H9 (cell line): ENCODE results near the gene ANKHD1. TPM values are rescaled to one million over a fixed set of nuclear protein-coding genes. Genes with fewer than 3 reads are reported as not detected.

ENCODE experiments used
- DNase-seq: peaks from one replicate; pipeline ENCODE4 v3.0.0-alpha.2; 2017
- H2AFZ ChIP-seq: one replicate; pipeline ENCODE4 v1.6.1; 2013; ENCODE audit warnings: mild to moderate bottlenecking, low read length, control low read depth, moderate library complexity
- H2AK5ac ChIP-seq: 2 replicates; pipeline ENCODE4 v1.6.1; 2013; ENCODE audit warnings: low read length, control low read depth, mixed read lengths; ENCODE audit not compliant: insufficient read length
- H2BK120ac ChIP-seq: one replicate; pipeline ENCODE4 v1.6.1; 2013; ENCODE audit warnings: low read depth, mild to moderate bottlenecking, low read length, control low read depth, inconsistent platforms; ENCODE audit not compliant: poor library complexity, severe bottlenecking
- H2BK12ac ChIP-seq: 2 replicates; pipeline ENCODE4 v1.6.1; 2013; ENCODE audit warnings: low read length, control low read depth, mixed read lengths, low read depth; ENCODE audit not compliant: insufficient read length
- H2BK15ac ChIP-seq: 2 replicates; pipeline ENCODE4 v1.6.1; 2013; ENCODE audit warnings: low read depth, low read length, control low read depth
- H2BK20ac ChIP-seq: one replicate; pipeline ENCODE4 v1.6.1; 2013; ENCODE audit warnings: low read depth, mild to moderate bottlenecking, low read length, control low read depth, inconsistent platforms; ENCODE audit not compliant: poor library complexity, severe bottlenecking
- H2BK5ac ChIP-seq: 2 replicates; pipeline ENCODE4 v1.6.1; 2013; ENCODE audit warnings: low read length, control low read depth, mixed read lengths; ENCODE audit not compliant: insufficient read length
- H3K14ac ChIP-seq: 2 replicates; pipeline ENCODE4 v1.6.1; 2013; ENCODE audit warnings: low read length, control low read depth; ENCODE audit not compliant: insufficient read depth
- H3K18ac ChIP-seq: 2 replicates; pipeline ENCODE4 v1.6.1; 2013; ENCODE audit warnings: low read depth, mild to moderate bottlenecking, mixed read lengths, low read length, control low read depth; ENCODE audit not compliant: insufficient read length
- H3K23ac ChIP-seq: 2 replicates; pipeline ENCODE4 v1.6.1; 2013; ENCODE audit warnings: low read length, control low read depth, mixed read lengths, low read depth; ENCODE audit not compliant: insufficient read length
- H3K23me2 ChIP-seq: 2 replicates; pipeline ENCODE4 v1.6.1; 2013; ENCODE audit warnings: low read depth, mild to moderate bottlenecking, mixed read lengths, low read length, control low read depth; ENCODE audit not compliant: insufficient read length, poor library complexity, severe bottlenecking
- H3K27ac ChIP-seq: 2 replicates; pipeline ENCODE4 v1.5.1; 2013; ENCODE audit warnings: low read length, control low read depth, mixed read lengths, low read depth; ENCODE audit not compliant: insufficient read length
- H3K27me3 ChIP-seq: 2 replicates; pipeline ENCODE4 v1.6.1; 2013; ENCODE audit warnings: low read length, control low read depth, inconsistent platforms; ENCODE audit not compliant: insufficient read depth
- H3K4ac ChIP-seq: 2 replicates; pipeline ENCODE4 v1.6.1; 2013; ENCODE audit warnings: low read depth, mild to moderate bottlenecking, control low read depth, inconsistent platforms, low read length, moderate library complexity
- H3K4me1 ChIP-seq: 2 replicates; pipeline ENCODE4 v1.6.1; 2013; ENCODE audit warnings: low read length, control low read depth, inconsistent platforms; ENCODE audit not compliant: insufficient read depth
- H3K4me2 ChIP-seq: 2 replicates; pipeline ENCODE4 v1.6.1; 2013; ENCODE audit warnings: low read length, control low read depth, mixed read lengths; ENCODE audit not compliant: insufficient read length, insufficient read depth
- H3K56ac ChIP-seq: 2 replicates; pipeline ENCODE4 v1.6.1; 2013; ENCODE audit warnings: low read depth, mild to moderate bottlenecking, mixed read lengths, low read length, control low read depth; ENCODE audit not compliant: insufficient read length
- H3K79me1 ChIP-seq: 2 replicates; pipeline ENCODE4 v1.6.1; 2013; ENCODE audit warnings: low read depth, mild to moderate bottlenecking, moderate library complexity, low read length, control low read depth, inconsistent platforms; ENCODE audit not compliant: insufficient read depth, poor library complexity, severe bottlenecking
- H3K79me2 ChIP-seq: 2 replicates; pipeline ENCODE4 v1.6.1; 2013; ENCODE audit warnings: low read length, control low read depth, inconsistent platforms; ENCODE audit not compliant: insufficient read depth
- H3K9ac ChIP-seq: 2 replicates; pipeline ENCODE4 v1.6.1; 2013; ENCODE audit warnings: low read length, control low read depth, mixed read lengths; ENCODE audit not compliant: insufficient read length; ENCODE audit errors: extremely low read depth
- H3K9me3 ChIP-seq: one replicate; pipeline ENCODE4 v1.6.1; 2013; ENCODE audit warnings: low read depth, low read length, inconsistent platforms; ENCODE audit not compliant: control insufficient read depth
- H3T11ph ChIP-seq: one replicate; pipeline ENCODE4 v1.6.1; 2013; ENCODE audit warnings: mild to moderate bottlenecking, low read length, control low read depth, inconsistent platforms
- H4K20me1 ChIP-seq: one replicate; pipeline ENCODE4 v1.6.1; 2013; ENCODE audit not compliant: control insufficient read depth, insufficient read length, insufficient read depth
- H4K5ac ChIP-seq: 2 replicates; pipeline ENCODE4 v1.6.1; 2013; ENCODE audit warnings: low read depth, mild to moderate bottlenecking, mixed read lengths, low read length, control low read depth; ENCODE audit not compliant: insufficient read length
- H4K8ac ChIP-seq: replicated peaks from 2 replicates; pipeline ENCODE4 v1.6.1; 2013; ENCODE audit warnings: low read length, control low read depth, mixed read lengths, low read depth; ENCODE audit not compliant: insufficient read length
- H4K91ac ChIP-seq: 2 replicates; pipeline ENCODE4 v1.6.1; 2013; ENCODE audit warnings: low read depth, mild to moderate bottlenecking, moderate library complexity, mixed read lengths, low read length, control low read depth; ENCODE audit not compliant: insufficient read length
- H3K27ac Mint-ChIP-seq, 3 experiments: 2 replicates in 2 of 3; 3 replicates in 1 of 3; pipeline ENCODE4 v1.8.0; 2020 to 2021; ENCODE audit warnings: mixed read lengths in 3 of 3, mild to moderate bottlenecking in 1 of 3, moderate library complexity in 1 of 3
- H3K27me3 Mint-ChIP-seq: 2 replicates; pipeline ENCODE4 v1.8.0; 2021; ENCODE audit warnings: low read depth, mild to moderate bottlenecking, moderate library complexity, mixed read lengths
- H3K36me3 Mint-ChIP-seq, 3 experiments: 2 replicates in 2 of 3; 3 replicates in 1 of 3; pipeline ENCODE4 v1.8.0; 2020 to 2021; ENCODE audit warnings: low read depth in 3 of 3, mixed read lengths in 3 of 3; ENCODE audit not compliant: insufficient read depth in 1 of 3
- H3K4me1 Mint-ChIP-seq, 2 experiments: 2 replicates each; pipeline ENCODE4 v1.8.0; 2020; ENCODE audit warnings: mixed read lengths in 2 of 2
- H3K4me3 Mint-ChIP-seq, 2 experiments: 2 replicates in 1 of 2; 3 replicates in 1 of 2; pipeline ENCODE4 v1.8.0; 2020 to 2021; ENCODE audit warnings: mild to moderate bottlenecking in 2 of 2, mixed read lengths in 2 of 2, moderate library complexity in 1 of 2
- H3K9me3 Mint-ChIP-seq, 2 experiments: 2 replicates in 1 of 2; 3 replicates in 1 of 2; pipeline ENCODE4 v1.8.0; 2020; ENCODE audit warnings: mild to moderate bottlenecking in 2 of 2, mixed read lengths in 2 of 2, moderate library complexity in 1 of 2
- WGBS: extraction: QIAGEN DNeasy Blood & Tissue Kit; methylation state at CpG from one replicate; pipeline ENCODE4 v1.1.7; 2013; ENCODE audit warnings: missing lambda C conversion rate, low lambda C conversion rate, mixed read lengths; ENCODE audit not compliant: insufficient read length; ENCODE audit errors: extremely low coverage; 5-methylcytosine and 5-hydroxymethylcytosine counted together
- total RNA-seq: library from RNA; stranded (reverse); gene quantifications from 2 replicates; pipeline ENCODE4 v1.2.1, GENCODE V29; 2021
- TF ChIP-seq, protein P1 (sequence below): fragments of 200-600 bp; sonication (generic); conservative IDR thresholded peaks from 3 replicates; pipeline ENCODE4 v1.8.0; 2021; ENCODE audit warnings: antibody characterized with exemption, mild to moderate bottlenecking

The ANKHD1 gene
- total RNA-seq, 1 experiment from 2014 or later: 105 TPM

DNA sequence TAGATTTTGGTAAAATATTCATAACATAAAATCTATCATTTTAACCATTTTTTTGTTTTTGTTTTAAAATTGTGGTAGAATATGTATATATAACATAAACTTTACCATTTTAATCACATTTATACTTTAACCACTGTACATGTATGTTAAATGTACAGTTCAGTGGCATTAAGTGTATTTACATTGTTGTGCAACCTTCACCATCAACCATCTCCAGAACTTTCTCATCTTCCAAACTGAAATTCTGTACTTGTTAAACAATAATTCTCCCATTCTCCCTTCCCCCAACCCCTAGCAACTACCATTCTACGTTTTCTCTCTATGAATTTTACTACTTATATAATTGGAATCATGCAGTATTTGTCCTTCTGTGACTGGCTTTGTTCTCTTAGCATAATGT lies 11.6 kb downstream of the ANKHD1 start:
- Histone ChIP-seq H2BK5ac (no peak overlapping the region), H2AFZ (no peak overlapping the region), H3K4me1 (no peaks in the 10 kb centered on the region), H4K5ac (no peak overlapping the region), H3K4me2 (no peak overlapping the region), H3K23me2 (no peaks in the 10 kb centered on the region), H3T11ph (no peak overlapping the region), H4K20me1 (no peaks in the 10 kb centered on the region), H3K9ac (no peak overlapping the region), H3K4ac (no peak overlapping the region), H3K18ac (no peak overlapping the region), H4K91ac (no peak overlapping the region), H3K56ac (no peak overlapping the region), H3K79me1 (peaks cover 4% of the 10 kb centered on the region), H3K79me2 (peaks cover 14% of the 10 kb centered on the region; the same call in 1 of the 2 replicates), H3K27ac (no peak overlapping the region), H2BK20ac (no peak overlapping the region), H3K27me3 (no peaks in the 10 kb centered on the region), H3K9me3 (no peaks in the 10 kb centered on the region), H3K14ac (no peak overlapping the region), H2BK120ac (no peak overlapping the region), H2AK5ac (no peak overlapping the region), H2BK12ac (no peak overlapping the region), H4K8ac (no peak overlapping the region), H2BK15ac (no peak overlapping the region), H3K23ac (no peak overlapping the region)
- TF ChIP-seq, protein P1, sequence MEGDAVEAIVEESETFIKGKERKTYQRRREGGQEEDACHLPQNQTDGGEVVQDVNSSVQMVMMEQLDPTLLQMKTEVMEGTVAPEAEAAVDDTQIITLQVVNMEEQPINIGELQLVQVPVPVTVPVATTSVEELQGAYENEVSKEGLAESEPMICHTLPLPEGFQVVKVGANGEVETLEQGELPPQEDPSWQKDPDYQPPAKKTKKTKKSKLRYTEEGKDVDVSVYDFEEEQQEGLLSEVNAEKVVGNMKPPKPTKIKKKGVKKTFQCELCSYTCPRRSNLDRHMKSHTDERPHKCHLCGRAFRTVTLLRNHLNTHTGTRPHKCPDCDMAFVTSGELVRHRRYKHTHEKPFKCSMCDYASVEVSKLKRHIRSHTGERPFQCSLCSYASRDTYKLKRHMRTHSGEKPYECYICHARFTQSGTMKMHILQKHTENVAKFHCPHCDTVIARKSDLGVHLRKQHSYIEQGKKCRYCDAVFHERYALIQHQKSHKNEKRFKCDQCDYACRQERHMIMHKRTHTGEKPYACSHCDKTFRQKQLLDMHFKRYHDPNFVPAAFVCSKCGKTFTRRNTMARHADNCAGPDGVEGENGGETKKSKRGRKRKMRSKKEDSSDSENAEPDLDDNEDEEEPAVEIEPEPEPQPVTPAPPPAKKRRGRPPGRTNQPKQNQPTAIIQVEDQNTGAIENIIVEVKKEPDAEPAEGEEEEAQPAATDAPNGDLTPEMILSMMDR: no peak
- peaks cover 7 to 8% (median 8%) of the 10 kb centered on the region in 3 experiments; a peak in 6 of 7 replicates for H3K36me3 Mint-ChIP-seq
- H3K27ac Mint-ChIP-seq: peak overlapping the region in 1 of 3 experiments; percentile 0; a peak in 1 of 7 replicates
- no peak overlapping the region for H3K4me3 Mint-ChIP-seq
- no peaks in the 10 kb centered on the region for H3K9me3 Mint-ChIP-seq
- H3K4me1 Mint-ChIP-seq: peaks cover 0 to 4% of the 10 kb centered on the region in 2 experiments; a peak in 2 of 4 replicates
- H3K27me3 Mint-ChIP-seq: no peaks in the 10 kb centered on the region
- 100% methylated on average over 1 of the region's 1 CpG for whole genome bisulfite sequencing
- no peak for DNase-seq
